GM13976 (cell line): Measurements from ENCODE around the gene KLK10.

Experiments used
- DNase-seq: peaks from one replicate; pipeline ENCODE4 v3.0.0; 2012; ENCODE audit warnings: low spot score
- CTCF ChIP-seq: IDR thresholded peaks from 2 replicates; pipeline ENCODE4 v1.5.1; 2012; ENCODE audit warnings: borderline replicate concordance, mild to moderate bottlenecking; ENCODE audit not compliant: insufficient read depth; ENCODE audit errors: extremely low read depth, missing control alignments, control extremely low read depth
- in situ Hi-C: fragments of 300-500 bp; cut with MboI; formaldehyde crosslinking; loops from one replicate; pipeline ENCODE4 v1.12.0; 2022; ENCODE audit warnings: low sequenced_read_pairs, mixed read lengths, inconsistent platforms; ENCODE audit not compliant: unreplicated experiment

The KLK10 gene

GRCh38 chr19:51027873-51028272 is 8.4 kb upstream of the KLK10 start:
- no peak for TF ChIP-seq CTCF
- in situ Hi-C loops = no loop called here
- DNase-seq = no peak

- DNase-seq = peak; percentile 18
- in situ Hi-C loops = no loop called here
- no peak for TF ChIP-seq CTCF
Measured at GRCh38 chr19:51027126-51027806, 7.8 kb upstream of the KLK10 start.

GRCh38 chr19:51026554-51026831 is 7.0 kb upstream of the KLK10 start, which contains the start of gene KLK11:
KLK11 (minus strand) TSS chr19:51026616; CDS start chr19:51025631, 985 bp downstream.
- DNase-seq = no peak
- no peak for TF ChIP-seq CTCF
- in situ Hi-C loops = no loop called here

GRCh38 chr19:51025809-51026553 is 6.5 kb upstream of the KLK10 start:
- no peak for TF ChIP-seq CTCF
- DNase-seq = peak; percentile 22
- in situ Hi-C loops = no loop called here

- in situ Hi-C loops = no loop called here
Measured at GRCh38 chr19:51025401-51025800, 5.9 kb upstream of the KLK10 start.

GRCh38 chr19:51024924-51025323 is 5.4 kb upstream of the KLK10 start:
- in situ Hi-C loops = no loop called here
- no peak for DNase-seq
- TF ChIP-seq CTCF = no peak

More at GRCh38 chr19:51025401-51025800, 5.9 kb upstream of the KLK10 start:
- no peak for DNase-seq
- TF ChIP-seq CTCF = no peak
